Kidney (tissue), 14 donors: ENCODE measurements around the gene EGFL8. TPM values are rescaled to one million over a fixed set of nuclear protein-coding genes. Genes with fewer than 3 reads are reported as not detected.

Experiments used
- DNase-seq, 5 donors: peaks; one replicate each; pipeline ENCODE4 v3.0.0-alpha.2; 2013 to 2020
- FAIRE-seq: peaks from 2 replicates; lab custom pipeline; 2012; peaks lifted over from hg19 to GRCh38; lab: Jason Lieb, UNC
- H3K27ac ChIP-seq, 2 donors: one replicate each; pipeline ENCODE4 v1.7.0; 2013; ENCODE audit warnings: low read depth in 2 of 2, low read length in 2 of 2, inconsistent platforms in 1 of 2
- H3K27me3 ChIP-seq: one replicate; pipeline ENCODE4 v1.7.1; 2013; ENCODE audit warnings: low read length, inconsistent platforms; ENCODE audit not compliant: control insufficient read depth, insufficient read depth
- H3K36me3 ChIP-seq, 3 donors: one replicate each; pipeline versions ENCODE4 v1.7.0 to v1.7.1; 2013; ENCODE audit warnings: low read length in 3 of 3, control low read depth in 1 of 3, inconsistent platforms in 1 of 3; ENCODE audit not compliant: insufficient read depth in 3 of 3, control insufficient read depth in 2 of 3
- H3K4me1 ChIP-seq, 3 donors: one replicate each; pipeline versions ENCODE4 v1.7.0 to v1.7.1; 2013; ENCODE audit warnings: low read length in 3 of 3, inconsistent platforms in 1 of 3, low read depth in 1 of 3; ENCODE audit not compliant: control insufficient read depth in 2 of 3, insufficient read depth in 2 of 3
- H3K4me3 ChIP-seq, 3 donors: one replicate each; pipeline versions ENCODE4 v1.7.0 to v1.8.1; 2013; ENCODE audit warnings: low read length in 3 of 3, control low read depth in 1 of 3, inconsistent platforms in 1 of 3
- H3K9ac ChIP-seq, 3 donors: one replicate each; pipeline versions ENCODE4 v1.7.0 to v1.7.1; 2013; ENCODE audit warnings: low read length in 3 of 3, control low read depth in 1 of 3, inconsistent platforms in 1 of 3
- H3K9me3 ChIP-seq, 3 donors: one replicate each; pipeline versions ENCODE4 v1.7.0 to v1.7.1; 2013; ENCODE audit warnings: low read length in 3 of 3, control low read depth in 1 of 3, inconsistent platforms in 1 of 3; ENCODE audit not compliant: control insufficient read depth in 2 of 3, insufficient read depth in 1 of 3
- CTCF ChIP-seq: IDR thresholded peaks from 3 replicates; pipeline ENCODE4 v1.5.1; 2012; ENCODE audit warnings: mild to moderate bottlenecking, moderate library complexity, borderline replicate concordance; ENCODE audit not compliant: insufficient read depth; ENCODE audit errors: extremely low read depth
- intact Hi-C: fragments of 100-400 bp; cut with DNase I; formaldehyde crosslinking; loops from one replicate; pipeline ENCODE4 v1.11.1; 2022
- polyA plus RNA-seq: library from polyadenylated mRNA; stranded (reverse); fragments of 350-450 nt; fragmentation: Illumina TruSeq; extraction: RNeasy Lipid Tissue Mini Kit (QIAGEN cat#74804); gene quantifications from one replicate; pipeline ENCODE4 v1.2.3, GENCODE V29; 2014; ENCODE audit warnings: low read depth, low replicate concordance; ENCODE audit not compliant: insufficient read depth
- total RNA-seq: library from RNA; stranded (reverse); fragmentation: NEBNext Ultra II Directional; extraction: Animal tissue kit (Norgen Biotek cat#: 25700); gene quantifications from one replicate; pipeline ENCODE4 v1.2.1, GENCODE V29; 2021
- donor health status: control.
- donor health status: control.
- donor health status: control.
- donor health status: control.
- donor health status: control.
- donor health status: DM: yes; HTN: yes; CAD: no.
- donor health status: Normal renal cell carcinoma (clear cell type).

Gene EGFL8
- total and polyA plus RNA-seq, 2 donors from 2014 or later: 15.0 to 18.3 TPM

GRCh38 chr6:32127717-32128592 is 36.4 kb upstream of the EGFL8 start, which contains the start of gene ATF6B:
Gene ATF6B (minus strand): TSS chr6:32128246. CDS start chr6:32128207, 39 bp downstream.
- H3K36me3 ChIP-seq: peaks cover 3 to 4% (median 4%) of the 10 kb centered on the region in 3 donors
- TF ChIP-seq CTCF: no peak
- H3K4me3 ChIP-seq: peak within 1 kb of the TSS; percentile 95 to 100 (median 96)
- intact Hi-C loops: no loop called here
- DNase-seq: peak; percentile 99 to 100 (median 99)
- H3K4me1 ChIP-seq: peaks cover 7 to 24% (median 12%) of the 10 kb centered on the region in 3 donors
- H3K27ac ChIP-seq: peak within 1 kb of the TSS; percentile 71 to 91
- no peaks in the 10 kb centered on the region for H3K9me3 ChIP-seq
- peak; percentile 85 for FAIRE-seq
- H3K27me3 ChIP-seq: no peaks in the 10 kb centered on the region
- peak within 1 kb of the TSS; percentile 84 to 95 (median 91) for H3K9ac ChIP-seq

DNA sequence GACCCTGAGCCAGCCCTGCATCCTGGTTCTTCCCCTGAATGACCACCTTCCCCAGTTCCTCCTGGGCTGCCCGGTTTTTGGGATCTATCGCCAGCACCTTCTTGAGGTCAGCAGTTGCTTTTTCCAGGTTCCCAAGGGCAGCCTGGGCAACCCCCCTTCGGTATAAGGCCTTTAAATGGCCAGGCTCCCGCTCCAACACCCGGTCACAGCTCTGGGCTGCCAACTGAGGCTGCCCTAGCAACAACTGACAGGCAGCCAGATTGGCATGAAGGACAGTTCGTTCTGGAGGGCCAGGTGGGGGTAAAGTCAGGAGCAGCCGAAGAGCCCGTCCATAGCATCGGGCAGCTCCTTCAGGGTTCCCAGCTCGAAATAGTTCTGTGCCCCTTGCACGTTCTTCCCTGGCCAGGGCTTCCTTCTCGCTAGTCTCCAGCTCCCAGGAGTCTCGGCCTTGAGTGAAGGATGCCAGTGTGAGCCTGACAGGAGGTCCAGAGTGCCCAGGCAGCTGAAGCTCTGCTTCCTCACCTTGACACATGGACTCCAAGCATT is 35.6 kb upstream of the EGFL8 start:
- Histone ChIP-seq H3K4me1 (peaks cover 7 to 24% (median 12%) of the 10 kb centered on the region in 3 donors), H3K36me3 (peaks cover 2 to 4% (median 4%) of the 10 kb centered on the region in 3 donors), H3K27me3 (no peaks in the 10 kb centered on the region), H3K4me3 (peak overlapping the region in 2 of 3 donors; percentile 77 to 81), H3K27ac (no peak overlapping the region), H3K9me3 (no peaks in the 10 kb centered on the region), H3K9ac (no peak overlapping the region)
- FAIRE-seq (no peak), DNase-seq (no peak)
- no peak for TF ChIP-seq CTCF
- intact Hi-C loops: no loop called here

DNA sequence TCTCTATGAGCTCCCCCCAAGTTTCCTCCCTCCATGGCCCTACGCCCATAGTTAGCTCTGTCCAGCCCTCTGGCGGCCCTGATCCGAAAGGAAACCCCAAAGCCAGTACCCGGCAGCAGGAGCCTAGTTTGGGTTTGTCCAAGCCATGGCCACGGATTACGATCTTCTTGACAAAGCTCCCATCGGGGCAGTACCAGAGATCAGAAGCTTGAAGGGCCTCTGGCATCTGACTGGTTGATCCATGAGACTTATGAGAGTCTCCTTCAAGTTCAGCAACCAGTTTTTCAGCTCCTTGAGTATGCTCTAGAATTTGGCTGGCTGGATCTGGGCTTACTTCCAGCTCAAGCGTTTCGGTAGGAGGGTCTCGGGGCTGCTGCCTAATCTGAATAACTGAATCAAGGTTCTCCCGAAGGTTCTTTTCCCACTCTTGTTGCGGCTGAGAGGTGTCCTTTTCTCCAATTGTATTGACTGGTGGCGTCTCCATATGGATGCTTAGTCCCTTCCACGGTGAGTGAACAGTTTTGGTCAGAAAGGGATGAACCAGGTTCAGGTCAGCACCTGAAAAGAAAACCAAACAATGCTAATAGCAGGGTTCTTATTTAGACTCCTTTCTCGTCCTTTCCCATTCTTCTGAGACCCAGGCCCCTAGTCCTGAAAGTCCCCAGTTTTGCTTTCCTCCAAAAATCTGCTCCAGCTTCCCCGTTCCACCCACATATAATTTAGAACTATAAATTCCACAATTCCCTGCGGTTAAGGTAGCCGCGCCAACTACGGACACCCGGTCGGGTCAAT is 34.9 kb upstream of the EGFL8 start:
- peak overlapping the region; percentile 89 to 97 for H3K27ac ChIP-seq
- FAIRE-seq: no peak
- H3K9ac ChIP-seq: peak overlapping the region; percentile 43 to 63 (median 62)
- no peak for DNase-seq
- no peak for TF ChIP-seq CTCF
- no peaks in the 10 kb centered on the region for H3K27me3 ChIP-seq
- no peaks in the 10 kb centered on the region for H3K9me3 ChIP-seq
- H3K4me1 ChIP-seq: peaks cover 7 to 24% (median 12%) of the 10 kb centered on the region in 3 donors
- peak overlapping the region; percentile 77 to 83 (median 81) for H3K4me3 ChIP-seq
- intact Hi-C loops: no loop called here
- H3K36me3 ChIP-seq: peaks cover 2% of the 10 kb centered on the region in 3 donors
